ENCODE results near the gene USP10. TPM values are rescaled to one million over a fixed set of nuclear protein-coding genes. Genes with fewer than 3 reads are reported as not detected.

USP10 gene
- total and polyA plus RNA-seq, 2 donors (not counting 3 experiments of a cell fraction or from before 2014, with no cell fraction given): 84.0 to 115 TPM

DNA sequence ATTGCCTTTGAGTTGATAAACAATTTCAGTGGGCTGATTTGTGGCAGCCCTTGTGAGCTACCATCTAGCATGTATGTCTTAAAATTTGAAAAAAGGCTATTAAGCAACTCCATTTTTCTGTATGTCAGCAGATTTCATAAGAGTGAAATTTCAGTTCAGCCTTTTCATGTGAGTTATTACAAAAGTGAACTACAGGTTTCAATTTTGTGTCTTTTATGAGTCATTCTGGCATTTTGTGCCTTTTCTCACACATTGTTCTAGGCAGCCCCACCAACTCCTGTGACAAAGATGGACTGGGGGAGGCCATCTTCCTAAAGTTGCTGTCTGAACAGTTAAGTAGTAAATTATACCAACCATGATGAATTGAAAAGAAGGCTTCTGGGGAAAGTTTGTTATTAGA, 52.1 kb downstream of the USP10 start:
- ChIA-PET POLR2A (no interaction called here), CTCF (interaction anchor here (6.0 to 8.2 kb wide), 3 partner anchors 12 to 217 kb away, joined by 56 to 361 read pairs (median 292); no protein-coding TSS in a partner anchor)
- DNase-seq (ENCODE audit: low read depth, low spot score): peak; percentile 24
- FAIRE-seq: no peak
- H3K27me3 ChIP-seq (ENCODE audit: control insufficient read depth in 2 of 2, insufficient read depth in 2 of 2, low read length in 2 of 2): no peaks in the 10 kb centered on the region
- BruUV-seq (replicated peaks): no TSS peak
- dilution Hi-C loops (cut with MboI; ENCODE audit: extremely low pct_ligation_motif_present, low sequenced_read_pairs) (loop anchor here (25.0 kb wide), 1 partner anchor 210 kb away; no protein-coding TSS in a partner anchor), intact Hi-C loops (cut with micrococcal nuclease) (loop anchor here (1.0 to 10.0 kb wide), 2 partner anchors 67 to 333 kb away; partner anchors contain the start of gene CRISPLD2)
- TF ChIP-seq, protein P1, sequence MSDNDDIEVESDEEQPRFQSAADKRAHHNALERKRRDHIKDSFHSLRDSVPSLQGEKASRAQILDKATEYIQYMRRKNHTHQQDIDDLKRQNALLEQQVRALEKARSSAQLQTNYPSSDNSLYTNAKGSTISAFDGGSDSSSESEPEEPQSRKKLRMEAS (IDR thresholded peaks at IDR 0.05; ENCODE audit: insufficient read depth, insufficient read length): no peak
- TF ChIP-seq JUN (IDR thresholded peaks at IDR 0.05; ENCODE audit: borderline replicate concordance, insufficient read depth, insufficient read length, low read depth) (peak; percentile 6), FOS (IDR thresholded peaks at IDR 0.05; ENCODE audit: borderline replicate concordance, insufficient read depth, low read length) (peak; percentile 13)
- H3K9me1 ChIP-seq (replicated peaks; ENCODE audit: control insufficient read depth, extremely low read depth, insufficient read depth, low read length): no peaks in the 10 kb centered on the region
- no peak overlapping the region for H2AFZ ChIP-seq (ENCODE audit: low read depth, low read length)
- H3K27ac ChIP-seq (ENCODE audit: insufficient read depth, low read depth, low read length): no peak overlapping the region
- H3K36me3 ChIP-seq (ENCODE audit: control insufficient read depth in 2 of 2, extremely low read depth in 1 of 2, insufficient read depth in 2 of 2, low read length in 2 of 2): peaks cover 0 to 1% of the 10 kb centered on the region in 2 experiments
- H3K4me2 ChIP-seq (ENCODE audit: insufficient read depth, low read length): no peak overlapping the region
- H3K9ac ChIP-seq (replicated peaks; ENCODE audit: extremely low read depth, insufficient read depth, low read length): no peak overlapping the region
- H3K79me2 ChIP-seq (ENCODE audit: control insufficient read depth, insufficient read depth, low read length): peaks cover 93% of the 10 kb centered on the region
- no peak overlapping the region for H3K4me3 ChIP-seq (replicated peaks in 1 of 3; ENCODE audit: insufficient read depth in 1 of 3, low read depth in 1 of 3, low read length in 3 of 3)
- H4K20me1 ChIP-seq (replicated peaks; ENCODE audit: control insufficient read depth, extremely low read depth, insufficient read depth, low read length): peaks cover 5% of the 10 kb centered on the region
- H3K9me3 ChIP-seq (replicated peaks; ENCODE audit: control insufficient read depth, insufficient read depth, low read length): no peaks in the 10 kb centered on the region
- H3K4me1 ChIP-seq (ENCODE audit: control insufficient read depth, extremely low read depth, insufficient read depth, low read length): peaks cover 7% of the 10 kb centered on the region

DNA sequence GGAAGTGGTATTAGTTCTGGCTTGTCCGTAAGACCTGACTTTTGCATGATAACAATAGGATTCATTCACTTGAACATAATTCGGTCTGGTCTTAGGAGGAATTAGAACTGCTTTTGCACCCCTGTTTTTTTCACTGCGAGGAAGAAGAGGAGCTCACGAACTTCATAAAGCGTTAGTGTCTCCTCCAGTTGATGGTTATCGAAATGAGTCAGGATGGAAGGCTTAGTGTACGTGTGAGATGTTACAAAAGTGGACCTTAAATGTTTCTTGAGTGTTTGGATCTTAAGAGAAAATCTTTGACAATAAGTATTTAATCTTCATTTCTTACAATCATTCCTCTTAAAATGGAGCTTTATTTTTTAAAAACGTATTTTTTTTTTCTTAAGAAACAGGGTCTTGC, 52.8 kb downstream of the USP10 start:
- no peaks in the 10 kb centered on the region for H3K9me1 ChIP-seq (replicated peaks; ENCODE audit: control insufficient read depth, extremely low read depth, insufficient read depth, low read length)
- dilution Hi-C loops (cut with MboI; ENCODE audit: extremely low pct_ligation_motif_present, low sequenced_read_pairs): loop anchor here (25.0 kb wide), 1 partner anchor 210 kb away; no protein-coding TSS in a partner anchor
- intact Hi-C loops (cut with micrococcal nuclease): loop anchor here (10.0 kb wide), 1 partner anchor 332 kb away; no protein-coding TSS in a partner anchor
- no peak for DNase-seq (ENCODE audit: low read depth, low spot score)
- no peak overlapping the region for H3K4me3 ChIP-seq (replicated peaks in 1 of 3; ENCODE audit: insufficient read depth in 1 of 3, low read depth in 1 of 3, low read length in 3 of 3)
- H3K36me3 ChIP-seq (ENCODE audit: control insufficient read depth in 2 of 2, extremely low read depth in 1 of 2, insufficient read depth in 2 of 2, low read length in 2 of 2): no peaks in the 10 kb centered on the region
- H2AFZ ChIP-seq (ENCODE audit: low read depth, low read length): no peak overlapping the region
- H3K27ac ChIP-seq (ENCODE audit: insufficient read depth, low read depth, low read length): no peak overlapping the region
- H3K9me3 ChIP-seq (replicated peaks; ENCODE audit: control insufficient read depth, insufficient read depth, low read length): no peaks in the 10 kb centered on the region
- peaks cover 5% of the 10 kb centered on the region for H4K20me1 ChIP-seq (replicated peaks; ENCODE audit: control insufficient read depth, extremely low read depth, insufficient read depth, low read length)
- H3K9ac ChIP-seq (replicated peaks; ENCODE audit: extremely low read depth, insufficient read depth, low read length): no peak overlapping the region
- no peaks in the 10 kb centered on the region for H3K27me3 ChIP-seq (ENCODE audit: control insufficient read depth in 2 of 2, insufficient read depth in 2 of 2, low read length in 2 of 2)
- BruUV-seq (replicated peaks): no TSS peak
- CTCF ChIA-PET: interaction anchor here (1.0 to 8.2 kb wide), 9 partner anchors 13 to 334 kb away, joined by 3 to 361 read pairs (median 17); no protein-coding TSS in a partner anchor
- H3K4me2 ChIP-seq (ENCODE audit: insufficient read depth, low read length): no peak overlapping the region
- POLR2A ChIA-PET: no interaction called here
- H3K79me2 ChIP-seq (ENCODE audit: control insufficient read depth, insufficient read depth, low read length): peaks cover 94% of the 10 kb centered on the region
- FAIRE-seq: no peak
- TF ChIP-seq, protein P1 (IDR thresholded peaks at IDR 0.05; ENCODE audit: insufficient read depth, insufficient read length): no peak
- TF ChIP-seq EZH2 (IDR thresholded peaks at IDR 0.05; ENCODE audit: borderline replicate concordance, low read depth, low read length, severe bottlenecking) (no peak), POLR2A (IDR thresholded peaks at IDR 0.05; ENCODE audit: low read depth, low read length) (no peak), FOS (IDR thresholded peaks at IDR 0.05; ENCODE audit: borderline replicate concordance, insufficient read depth, low read length) (no peak), JUN (IDR thresholded peaks at IDR 0.05; ENCODE audit: borderline replicate concordance, insufficient read depth, insufficient read length, low read depth) (no peak), MYC (IDR thresholded peaks at IDR 0.05; ENCODE audit: low read depth, low read length) (no peak), POLR2AphosphoS5 (IDR thresholded peaks at IDR 0.05; ENCODE audit: insufficient read depth, low read depth, low read length) (no peak), GATA2 (IDR thresholded peaks at IDR 0.05; ENCODE audit: insufficient read depth, insufficient read length, low read depth, low read length) (no peak)
- TF ChIP-seq, protein P2, sequence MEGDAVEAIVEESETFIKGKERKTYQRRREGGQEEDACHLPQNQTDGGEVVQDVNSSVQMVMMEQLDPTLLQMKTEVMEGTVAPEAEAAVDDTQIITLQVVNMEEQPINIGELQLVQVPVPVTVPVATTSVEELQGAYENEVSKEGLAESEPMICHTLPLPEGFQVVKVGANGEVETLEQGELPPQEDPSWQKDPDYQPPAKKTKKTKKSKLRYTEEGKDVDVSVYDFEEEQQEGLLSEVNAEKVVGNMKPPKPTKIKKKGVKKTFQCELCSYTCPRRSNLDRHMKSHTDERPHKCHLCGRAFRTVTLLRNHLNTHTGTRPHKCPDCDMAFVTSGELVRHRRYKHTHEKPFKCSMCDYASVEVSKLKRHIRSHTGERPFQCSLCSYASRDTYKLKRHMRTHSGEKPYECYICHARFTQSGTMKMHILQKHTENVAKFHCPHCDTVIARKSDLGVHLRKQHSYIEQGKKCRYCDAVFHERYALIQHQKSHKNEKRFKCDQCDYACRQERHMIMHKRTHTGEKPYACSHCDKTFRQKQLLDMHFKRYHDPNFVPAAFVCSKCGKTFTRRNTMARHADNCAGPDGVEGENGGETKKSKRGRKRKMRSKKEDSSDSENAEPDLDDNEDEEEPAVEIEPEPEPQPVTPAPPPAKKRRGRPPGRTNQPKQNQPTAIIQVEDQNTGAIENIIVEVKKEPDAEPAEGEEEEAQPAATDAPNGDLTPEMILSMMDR (IDR thresholded peaks at IDR 0.05; ENCODE audit: extremely low read depth in 1 of 2, insufficient read depth in 1 of 2, low read depth in 1 of 2, low read length in 2 of 2): no peak
- H3K4me1 ChIP-seq (ENCODE audit: control insufficient read depth, extremely low read depth, insufficient read depth, low read length): peaks cover 7% of the 10 kb centered on the region

Measured in endothelial cell of umbilical vein (primary cell).